Stomach (tissue), 4 donors: ENCODE data around the gene LYPD6.

Source experiments
- EP300 ChIP-seq: sonication (generic); formaldehyde crosslinking; IDR thresholded peaks from one replicate; pipeline ENCODE4 v1.6.1; 2017; ENCODE audit warnings: antibody characterized with exemption
- POLR2A ChIP-seq, 4 donors: fragments of 450-650 bp; IDR thresholded peaks; one replicate each; pipeline ENCODE4 v1.6.1; 2016; ENCODE audit warnings: antibody characterized with exemption in 4 of 4, control low read depth in 2 of 4, mild to moderate bottlenecking in 1 of 4, moderate library complexity in 1 of 4
- POLR2AphosphoS5 ChIP-seq, 3 donors: sonication (generic); formaldehyde crosslinking; IDR thresholded peaks; one replicate each; pipeline ENCODE4 v1.6.1; 2016; ENCODE audit warnings: antibody characterized with exemption in 3 of 3
- TF ChIP-seq, protein P1 (sequence below), 7 experiments: fragments of 450-650 bp in 4 of 7; fragments of 200-600 bp in 3 of 7; sonication (generic) in 3 of 7; IDR thresholded peaks; one replicate each; pipeline ENCODE4 v1.5.1; 2016 to 2019; ENCODE audit warnings: antibody characterized with exemption in 7 of 7, control low read depth in 2 of 7, mild to moderate bottlenecking in 1 of 7

DNA sequence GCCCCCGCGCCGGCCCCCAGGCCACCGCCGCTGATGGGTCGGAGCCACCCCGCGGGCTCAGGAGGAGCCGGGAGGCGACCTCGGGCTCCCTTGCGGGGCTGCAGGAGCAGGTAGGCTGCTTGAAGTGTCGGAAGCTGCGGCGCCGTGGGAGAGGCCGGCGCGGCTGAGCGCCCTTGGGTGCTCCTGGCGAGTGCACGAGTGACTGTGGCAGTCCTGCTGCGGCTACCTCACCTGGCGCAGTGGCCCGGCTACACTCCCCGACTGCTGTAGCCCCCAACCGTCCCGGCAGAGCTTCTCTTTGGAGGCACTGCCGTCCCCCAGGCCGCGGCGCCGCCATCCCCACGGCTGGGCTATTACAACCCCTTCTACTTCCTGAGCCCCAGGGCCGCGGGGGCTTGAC lies 10.0 kb upstream of the LYPD6 start:
- TF ChIP-seq, protein P1, sequence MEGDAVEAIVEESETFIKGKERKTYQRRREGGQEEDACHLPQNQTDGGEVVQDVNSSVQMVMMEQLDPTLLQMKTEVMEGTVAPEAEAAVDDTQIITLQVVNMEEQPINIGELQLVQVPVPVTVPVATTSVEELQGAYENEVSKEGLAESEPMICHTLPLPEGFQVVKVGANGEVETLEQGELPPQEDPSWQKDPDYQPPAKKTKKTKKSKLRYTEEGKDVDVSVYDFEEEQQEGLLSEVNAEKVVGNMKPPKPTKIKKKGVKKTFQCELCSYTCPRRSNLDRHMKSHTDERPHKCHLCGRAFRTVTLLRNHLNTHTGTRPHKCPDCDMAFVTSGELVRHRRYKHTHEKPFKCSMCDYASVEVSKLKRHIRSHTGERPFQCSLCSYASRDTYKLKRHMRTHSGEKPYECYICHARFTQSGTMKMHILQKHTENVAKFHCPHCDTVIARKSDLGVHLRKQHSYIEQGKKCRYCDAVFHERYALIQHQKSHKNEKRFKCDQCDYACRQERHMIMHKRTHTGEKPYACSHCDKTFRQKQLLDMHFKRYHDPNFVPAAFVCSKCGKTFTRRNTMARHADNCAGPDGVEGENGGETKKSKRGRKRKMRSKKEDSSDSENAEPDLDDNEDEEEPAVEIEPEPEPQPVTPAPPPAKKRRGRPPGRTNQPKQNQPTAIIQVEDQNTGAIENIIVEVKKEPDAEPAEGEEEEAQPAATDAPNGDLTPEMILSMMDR (IDR thresholded peaks at IDR 0.05): no peak
- TF ChIP-seq POLR2AphosphoS5 (IDR thresholded peaks at IDR 0.05) (no peak), POLR2A (IDR thresholded peaks at IDR 0.05) (no peak), EP300 (no peak)
